Measurements from ENCODE around the gene NPPB. TPM values are rescaled to one million over a fixed set of nuclear protein-coding genes. Genes with fewer than 3 reads are reported as not detected.

The NPPB gene
- total RNA-seq, 1 donor from 2014 or later, result 5.4 TPM

DNA sequence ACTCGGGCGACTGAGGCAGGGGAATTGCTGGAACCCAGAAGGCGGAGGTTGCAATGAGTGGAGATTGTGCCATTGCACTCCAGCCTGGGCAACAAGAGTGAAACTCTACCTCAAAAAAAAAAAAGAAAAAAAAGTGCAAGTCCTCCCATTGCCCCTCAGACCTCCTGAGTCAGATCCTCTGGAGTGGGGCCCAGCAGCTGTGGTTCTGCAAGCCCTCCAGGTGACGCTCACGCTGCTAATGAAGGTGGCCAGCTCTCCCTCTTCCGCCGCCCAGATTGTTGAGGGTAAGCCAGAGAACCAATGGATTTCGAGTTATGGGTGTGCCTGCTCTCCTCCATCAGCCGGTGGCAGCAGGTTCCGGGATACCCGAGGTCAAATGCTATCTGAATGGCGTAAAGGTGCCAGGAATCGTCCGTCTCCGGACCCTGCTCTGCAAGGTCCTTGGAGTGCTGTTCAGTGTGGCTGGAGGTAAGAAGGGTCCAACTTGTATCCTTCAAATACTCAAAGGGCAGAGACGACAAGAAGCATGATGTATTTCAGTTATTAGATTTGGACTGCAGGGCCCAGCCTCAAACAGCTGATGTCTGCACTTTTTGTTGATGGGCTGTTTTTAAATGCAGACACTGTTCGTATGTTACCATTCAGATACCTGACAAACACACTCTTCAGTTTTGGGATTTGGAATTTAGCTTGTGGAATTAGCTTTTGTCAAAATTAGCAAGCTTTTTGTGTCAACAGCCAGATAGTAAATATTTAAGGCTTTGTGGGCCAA is 35.2 kb downstream of the NPPB start:
- DNase-seq (ENCODE audit: low read depth), result no peak
- Histone ChIP-seq H3K4me3 (ENCODE audit: low read depth, low read length) (no peak overlapping the region), H3K36me3 (ENCODE audit: control insufficient read depth, insufficient read depth, low read length) (peaks cover 6% of the 10 kb centered on the region), H3K27me3 (ENCODE audit: control insufficient read depth, insufficient read depth, low read length) (no peaks in the 10 kb centered on the region)
- no peak for TF ChIP-seq CTCF (IDR thresholded peaks at IDR 0.05; ENCODE audit: insufficient read depth, low read length, poor library complexity, severe bottlenecking)

GRCh38 chr1:11822091-11822490 is 36.7 kb downstream of the NPPB start:
- Histone ChIP-seq H3K27me3 (ENCODE audit: control insufficient read depth, insufficient read depth, low read length) (no peaks in the 10 kb centered on the region), H3K4me3 (ENCODE audit: low read depth, low read length) (no peak overlapping the region), H3K36me3 (ENCODE audit: control insufficient read depth, insufficient read depth, low read length) (peaks cover 2% of the 10 kb centered on the region)
- DNase-seq (ENCODE audit: low read depth), result no peak
- no peak for TF ChIP-seq CTCF (IDR thresholded peaks at IDR 0.05; ENCODE audit: insufficient read depth, low read length, poor library complexity, severe bottlenecking)

DNA sequence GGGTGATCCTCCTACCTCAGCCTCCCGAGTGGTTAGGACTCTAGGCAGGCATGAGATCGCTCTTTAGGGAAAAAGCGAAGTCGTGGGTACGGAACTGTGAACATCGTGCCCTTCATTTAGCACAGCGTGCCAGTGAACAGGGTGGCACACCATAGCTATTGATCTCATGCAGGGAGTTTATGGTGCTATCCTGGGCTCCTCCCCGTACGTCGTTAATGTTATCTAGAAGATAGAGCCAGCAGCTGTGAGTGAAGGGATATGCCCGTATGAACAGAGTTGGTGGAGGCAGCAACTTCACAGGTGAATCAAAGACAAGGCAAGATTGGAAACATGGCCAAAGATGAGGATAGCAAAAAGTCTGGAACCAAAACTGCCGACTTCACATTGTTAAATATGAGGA is 41.6 kb downstream of the NPPB start:
- no peaks in the 10 kb centered on the region for H3K27me3 ChIP-seq (ENCODE audit: control insufficient read depth, insufficient read depth, low read length)
- no peak for TF ChIP-seq CTCF (IDR thresholded peaks at IDR 0.05; ENCODE audit: insufficient read depth, low read length, poor library complexity, severe bottlenecking)
- no peak overlapping the region for H3K4me3 ChIP-seq (ENCODE audit: low read depth, low read length)
- peaks cover 1% of the 10 kb centered on the region for H3K36me3 ChIP-seq (ENCODE audit: control insufficient read depth, insufficient read depth, low read length)
- DNase-seq (ENCODE audit: low read depth), result no peak

- no peak overlapping the region for H3K4me3 ChIP-seq (ENCODE audit: low read depth, low read length)
- TF ChIP-seq CTCF (IDR thresholded peaks at IDR 0.05; ENCODE audit: insufficient read depth, low read length, poor library complexity, severe bottlenecking), result no peak
- H3K27me3 ChIP-seq (ENCODE audit: control insufficient read depth, insufficient read depth, low read length), result no peaks in the 10 kb centered on the region
- DNase-seq (ENCODE audit: low read depth), result no peak
- H3K36me3 ChIP-seq (ENCODE audit: control insufficient read depth, insufficient read depth, low read length), result peaks cover 1% of the 10 kb centered on the region
Measured at GRCh38 chr1:11813021-11813420, 45.7 kb downstream of the NPPB start.

Other genes with a start within 250 kb of the NPPB start
- gene FBXO2, start 204.5 kb downstream of the NPPB start, total RNA-seq, result 0.55 and 3.0 TPM in 2 replicates
- 14.4 and 23.6 TPM in 2 replicates for gene FBXO44, start 204.1 kb downstream of the NPPB start, total RNA-seq
- 14.0 and 14.1 TPM in 2 replicates for gene FBXO6, start 194.7 kb downstream of the NPPB start, total RNA-seq
- gene MAD2L2, start 177.8 kb downstream of the NPPB start, total RNA-seq, result 89.5 and 96.6 TPM in 2 replicates
- gene DRAXIN, start 167.2 kb downstream of the NPPB start, total RNA-seq, result 2.8 and 4.5 TPM in 2 replicates
- 76.7 and 89.8 TPM in 2 replicates for gene AGTRAP, start 122.8 kb downstream of the NPPB start, total RNA-seq
- gene C1orf167, start 96.8 kb downstream of the NPPB start, total RNA-seq, result not detected in 2 replicates
- 23.1 and 26.6 TPM in 2 replicates for gene MTHFR, start 53.0 kb downstream of the NPPB start, total RNA-seq
- gene CLCN6, start 52.8 kb downstream of the NPPB start, total RNA-seq, result 17.6 and 17.7 TPM in 2 replicates
- gene NPPA, start 11.2 kb downstream of the NPPB start, total RNA-seq, result not detected in 2 replicates
- 97.2 and 108 TPM in 2 replicates for gene KIAA2013, start 67.5 kb upstream of the NPPB start, total RNA-seq
- 85.7 and 104 TPM in 2 replicates for gene PLOD1, start 75.8 kb upstream of the NPPB start, total RNA-seq
- 73.5 and 78.2 TPM in 2 replicates for gene MFN2, start 121.5 kb upstream of the NPPB start, total RNA-seq
- gene MIIP, start 160.6 kb upstream of the NPPB start, total RNA-seq, result 67.4 and 69.9 TPM in 2 replicates
- 0.21 and 1.2 TPM in 2 replicates for gene TNFRSF8, start 204.4 kb upstream of the NPPB start, total RNA-seq

Data from kidney epithelial cell (primary cell).